Neural progenitor cell (in vitro differentiated cells): ENCODE results near the gene DDC. TPM values are rescaled to one million over a fixed set of nuclear protein-coding genes. Genes with fewer than 3 reads are reported as not detected.

Experiments used
- DNase-seq: peaks from one replicate; pipeline ENCODE4 v3.0.0-alpha.2; 2016; ENCODE audit warnings: low spot score
- H2AFZ ChIP-seq: fragments of 200-600 bp; sonication (generic); replicated peaks from 2 replicates; pipeline ENCODE4 v1.6.1; 2016; ENCODE audit warnings: antibody characterized with exemption
- H3F3A ChIP-seq: fragments of 200-600 bp; sonication (generic); 2 replicates; pipeline ENCODE4 v1.6.1; 2016; ENCODE audit warnings: antibody characterized with exemption, low read depth
- H3K27ac ChIP-seq: fragments of 200-600 bp; sonication (generic); 2 replicates; pipeline ENCODE4 v1.5.1; 2016; ENCODE audit warnings: mild to moderate bottlenecking
- H3K27me3 ChIP-seq: fragments of 200-600 bp; sonication (generic); 2 replicates; pipeline ENCODE4 v1.6.1; 2016; ENCODE audit warnings: mild to moderate bottlenecking, moderate library complexity
- H3K36me3 ChIP-seq: fragments of 200-600 bp; sonication (generic); 2 replicates; pipeline ENCODE4 v1.5.1; 2016
- H3K4me1 ChIP-seq: fragments of 200-600 bp; sonication (generic); 2 replicates; pipeline ENCODE4 v1.6.1; 2016; ENCODE audit warnings: mixed run types
- H3K4me2 ChIP-seq: fragments of 200-600 bp; sonication (generic); 2 replicates; pipeline ENCODE4 v1.6.1; 2016
- H3K4me3 ChIP-seq: fragments of 200-600 bp; sonication (generic); 2 replicates; pipeline ENCODE4 v1.5.1; 2016
- H3K79me2 ChIP-seq: fragments of 200-600 bp; sonication (generic); 2 replicates; pipeline ENCODE4 v1.6.1; 2016; ENCODE audit warnings: low read depth
- H3K9ac ChIP-seq: fragments of 200-600 bp; sonication (generic); 2 replicates; pipeline ENCODE4 v1.6.1; 2016
- H3K9me3 ChIP-seq: fragments of 200-600 bp; sonication (generic); 2 replicates; pipeline ENCODE4 v1.5.1; 2016; ENCODE audit warnings: low read depth
- H4K20me1 ChIP-seq: fragments of 200-600 bp; sonication (generic); 2 replicates; pipeline ENCODE4 v1.6.1; 2016; ENCODE audit warnings: low read depth
- H3K27ac Mint-ChIP-seq: 3 replicates; pipeline ENCODE4 v1.8.0; 2021; ENCODE audit warnings: mixed read lengths
- H3K27me3 Mint-ChIP-seq: 2 replicates; pipeline ENCODE4 v1.8.0; 2022; ENCODE audit warnings: low read depth, mild to moderate bottlenecking, inconsistent platforms, moderate library complexity, mixed read lengths; ENCODE audit not compliant: insufficient read depth
- H3K36me3 Mint-ChIP-seq: 3 replicates; pipeline ENCODE4 v1.8.0; 2021; ENCODE audit warnings: mixed read lengths
- H3K4me1 Mint-ChIP-seq: 3 replicates; pipeline ENCODE4 v1.8.0; 2021; ENCODE audit warnings: mixed read lengths
- H3K4me3 Mint-ChIP-seq: 3 replicates; pipeline ENCODE4 v1.8.0; 2021; ENCODE audit warnings: mild to moderate bottlenecking, moderate library complexity, mixed read lengths
- H3K9me3 Mint-ChIP-seq: 3 replicates; pipeline ENCODE4 v1.8.0; 2020; ENCODE audit warnings: mixed read lengths
- EZH2 ChIP-seq: fragments of 200-600 bp; sonication (generic); IDR thresholded peaks from 2 replicates; pipeline ENCODE4 v1.6.1; 2017; ENCODE audit warnings: antibody characterized with exemption, mild to moderate bottlenecking, moderate library complexity
- EZH2phosphoT487 ChIP-seq: fragments of 200-600 bp; sonication (generic); IDR thresholded peaks from 2 replicates; pipeline ENCODE4 v1.6.1; 2017; ENCODE audit warnings: antibody characterized with exemption
- total RNA-seq: library from RNA; depleted of rRNA; stranded (reverse); fragments of >200 nt; gene quantifications from 2 replicates; pipeline ENCODE4 v1.2.3, GENCODE V29; 2015; ENCODE audit warnings: low replicate concordance
- TF ChIP-seq, protein P1 (sequence below): fragments of 200-600 bp; sonication (generic); IDR thresholded peaks from 2 replicates; pipeline ENCODE4 v1.5.1; 2017; ENCODE audit warnings: antibody characterized with exemption, mild to moderate bottlenecking

Gene DDC
- total RNA-seq, 1 donor from 2014 or later, result not detected

DNA sequence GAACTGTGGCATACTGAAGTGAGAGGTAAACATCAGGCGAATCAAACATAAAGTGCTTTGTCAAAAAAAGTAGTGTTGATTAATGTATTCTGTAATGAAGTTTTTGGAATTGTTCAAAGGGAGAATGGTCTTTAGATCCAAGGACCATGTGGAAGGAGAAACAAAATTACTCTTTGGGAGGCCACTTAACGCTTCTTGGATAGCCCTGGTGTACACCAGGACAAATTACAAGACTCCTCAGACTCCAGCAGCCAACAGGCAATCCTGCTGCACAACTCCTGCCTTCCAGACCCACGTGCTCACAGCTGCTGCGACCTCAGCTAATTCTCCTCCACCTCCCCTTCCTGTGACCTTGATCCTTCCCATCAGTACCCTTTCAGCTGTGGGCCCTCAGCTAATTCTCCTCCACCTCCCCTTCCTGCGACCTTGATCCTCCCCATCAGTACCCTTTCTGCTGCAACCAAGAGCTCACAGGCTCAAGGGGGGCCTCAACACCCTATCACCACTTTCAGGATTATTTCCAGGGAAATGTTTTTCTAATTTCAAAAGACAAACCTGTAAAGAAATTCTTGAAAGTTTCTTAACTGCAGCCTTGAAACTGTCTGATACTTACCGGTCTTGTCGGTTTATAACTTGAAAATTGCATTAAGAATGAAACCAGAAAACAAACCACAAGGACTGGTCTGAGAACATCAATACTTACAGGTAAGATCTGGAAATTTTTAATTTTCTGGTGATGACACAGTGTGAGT is 29.7 kb upstream of the DDC start:
- H3K4me1 ChIP-seq, result peaks cover 21% of the 10 kb centered on the region
- H3K27me3 ChIP-seq, result no peaks in the 10 kb centered on the region
- H3K27me3 Mint-ChIP-seq, result peaks cover 6% of the 10 kb centered on the region
- H3K36me3 Mint-ChIP-seq, result peaks cover 54% of the 10 kb centered on the region
- no peak overlapping the region for H2AFZ ChIP-seq
- H3K4me1 Mint-ChIP-seq, result peaks cover 50% of the 10 kb centered on the region
- H3K27ac ChIP-seq, result no peak overlapping the region
- H3K9ac ChIP-seq, result no peak overlapping the region
- no peak for DNase-seq
- no peak overlapping the region for H3K4me2 ChIP-seq
- no peaks in the 10 kb centered on the region for H3K9me3 Mint-ChIP-seq
- no peak overlapping the region for H3K27ac Mint-ChIP-seq
- no peak overlapping the region for H3K4me3 ChIP-seq
- peaks cover 3% of the 10 kb centered on the region for H3F3A ChIP-seq
- H3K36me3 ChIP-seq, result no peaks in the 10 kb centered on the region
- no peaks in the 10 kb centered on the region for H3K79me2 ChIP-seq
- no peaks in the 10 kb centered on the region for H3K9me3 ChIP-seq
- TF ChIP-seq EZH2phosphoT487, result no peak
- TF ChIP-seq EZH2, result no peak
- TF ChIP-seq, protein P1, sequence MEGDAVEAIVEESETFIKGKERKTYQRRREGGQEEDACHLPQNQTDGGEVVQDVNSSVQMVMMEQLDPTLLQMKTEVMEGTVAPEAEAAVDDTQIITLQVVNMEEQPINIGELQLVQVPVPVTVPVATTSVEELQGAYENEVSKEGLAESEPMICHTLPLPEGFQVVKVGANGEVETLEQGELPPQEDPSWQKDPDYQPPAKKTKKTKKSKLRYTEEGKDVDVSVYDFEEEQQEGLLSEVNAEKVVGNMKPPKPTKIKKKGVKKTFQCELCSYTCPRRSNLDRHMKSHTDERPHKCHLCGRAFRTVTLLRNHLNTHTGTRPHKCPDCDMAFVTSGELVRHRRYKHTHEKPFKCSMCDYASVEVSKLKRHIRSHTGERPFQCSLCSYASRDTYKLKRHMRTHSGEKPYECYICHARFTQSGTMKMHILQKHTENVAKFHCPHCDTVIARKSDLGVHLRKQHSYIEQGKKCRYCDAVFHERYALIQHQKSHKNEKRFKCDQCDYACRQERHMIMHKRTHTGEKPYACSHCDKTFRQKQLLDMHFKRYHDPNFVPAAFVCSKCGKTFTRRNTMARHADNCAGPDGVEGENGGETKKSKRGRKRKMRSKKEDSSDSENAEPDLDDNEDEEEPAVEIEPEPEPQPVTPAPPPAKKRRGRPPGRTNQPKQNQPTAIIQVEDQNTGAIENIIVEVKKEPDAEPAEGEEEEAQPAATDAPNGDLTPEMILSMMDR, result no peak
- H3K4me3 Mint-ChIP-seq, result no peak overlapping the region
- H4K20me1 ChIP-seq, result no peaks in the 10 kb centered on the region

DNA sequence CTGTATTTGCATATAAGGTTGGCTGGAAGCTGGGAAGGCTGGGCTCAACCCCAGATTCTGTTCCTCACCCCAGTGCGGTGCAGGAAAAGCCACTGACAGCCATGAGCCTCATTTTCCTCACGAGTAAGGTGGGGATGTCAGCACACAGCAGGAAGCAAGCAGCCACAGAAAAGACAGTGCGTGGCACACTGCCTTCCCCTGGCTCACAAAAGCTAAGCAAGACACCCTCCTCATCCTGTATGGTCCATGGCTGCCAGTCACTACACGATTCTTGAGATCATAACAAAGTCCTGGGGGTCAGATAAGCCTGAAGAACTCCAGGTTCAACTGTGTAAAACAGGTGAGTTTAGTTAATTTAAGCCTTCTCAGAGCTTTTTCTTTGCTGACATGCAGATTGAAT is 28.9 kb upstream of the DDC start:
- no peak for TF ChIP-seq EZH2phosphoT487
- no peak for TF ChIP-seq EZH2
- TF ChIP-seq, protein P1, result no peak
- no peak overlapping the region for H2AFZ ChIP-seq
- no peaks in the 10 kb centered on the region for H3K9me3 ChIP-seq
- no peak overlapping the region for H3K4me3 ChIP-seq
- Mint-ChIP-seq H3K4me3 (no peak overlapping the region), H3K36me3 (peaks cover 52% of the 10 kb centered on the region), H3K9me3 (no peaks in the 10 kb centered on the region), H3K27me3 (peaks cover 6% of the 10 kb centered on the region), H3K27ac (no peak overlapping the region), H3K4me1 (peaks cover 45% of the 10 kb centered on the region)
- no peaks in the 10 kb centered on the region for H4K20me1 ChIP-seq
- no peak overlapping the region for H3K9ac ChIP-seq
- H3K27ac ChIP-seq, result no peak overlapping the region
- H3K27me3 ChIP-seq, result no peaks in the 10 kb centered on the region
- no peak overlapping the region for H3K4me2 ChIP-seq
- peaks cover 3% of the 10 kb centered on the region for H3F3A ChIP-seq
- no peaks in the 10 kb centered on the region for H3K36me3 ChIP-seq
- DNase-seq, result no peak
- peaks cover 17% of the 10 kb centered on the region for H3K4me1 ChIP-seq
- H3K79me2 ChIP-seq, result no peaks in the 10 kb centered on the region

DNA sequence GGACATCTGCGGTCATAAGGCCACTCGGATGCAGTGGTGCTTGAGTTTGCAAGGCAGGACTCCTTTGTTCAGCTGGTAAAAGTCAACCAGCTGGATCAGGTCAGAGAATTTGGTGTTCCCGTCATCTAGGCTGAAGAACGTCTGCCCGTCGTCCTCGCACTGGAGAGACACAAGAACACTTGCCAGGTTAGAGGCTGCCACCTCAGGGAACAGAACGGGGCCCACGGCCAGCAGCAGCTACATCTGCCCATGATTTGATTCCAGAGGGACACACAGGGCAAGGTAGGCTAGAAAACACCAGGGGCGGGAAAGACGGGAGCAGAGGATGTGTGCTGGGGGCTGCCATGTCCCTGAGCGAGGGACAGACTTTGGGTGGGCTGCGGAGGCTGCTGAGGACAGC is 27.7 kb upstream of the DDC start:
- H3K4me1 ChIP-seq, result peaks cover 17% of the 10 kb centered on the region
- no peaks in the 10 kb centered on the region for H3K36me3 ChIP-seq
- H2AFZ ChIP-seq, result no peak overlapping the region
- Mint-ChIP-seq H3K36me3 (peaks cover 41% of the 10 kb centered on the region), H3K4me1 (peaks cover 36% of the 10 kb centered on the region), H3K27me3 (peaks cover 2% of the 10 kb centered on the region), H3K9me3 (no peaks in the 10 kb centered on the region), H3K4me3 (no peak overlapping the region), H3K27ac (peak overlapping the region; percentile 27)
- H3F3A ChIP-seq, result peaks cover 3% of the 10 kb centered on the region
- H3K9ac ChIP-seq, result no peak overlapping the region
- H4K20me1 ChIP-seq, result no peaks in the 10 kb centered on the region
- H3K9me3 ChIP-seq, result no peaks in the 10 kb centered on the region
- TF ChIP-seq EZH2phosphoT487 (no peak), EZH2 (no peak)
- TF ChIP-seq, protein P1, result no peak
- no peak overlapping the region for H3K4me3 ChIP-seq
- H3K27ac ChIP-seq, result no peak overlapping the region
- H3K27me3 ChIP-seq, result no peaks in the 10 kb centered on the region
- DNase-seq, result no peak
- H3K4me2 ChIP-seq, result no peak overlapping the region
- H3K79me2 ChIP-seq, result no peaks in the 10 kb centered on the region
